Activated T-cell treated with anti-CD3 and anti-CD28 coated beads, Interleukin-2, amount 50 U/mL, for 72 hours (primary cell): ENCODE measurements around the gene JAZF1. TPM values are rescaled to one million over a fixed set of nuclear protein-coding genes. Genes with fewer than 3 reads are reported as not detected.
A peak's percentile ranks its signal among the peaks of the same experiment; 100 is the strongest.

Experiments used
- ATAC-seq, 2 donors: fragments of 150-1000 bp; cut with Tn5 transposase; replicated peaks in 1 of 2; 2 replicates each; pipeline ENCODE4 v1.10.0; 2021; ENCODE audit warnings: moderate library complexity in 2 of 2, mild to moderate bottlenecking in 1 of 2
- DNase-seq, 2 donors: peaks; one replicate each; pipeline ENCODE4 v3.0.0; 2021 to 2022; ENCODE audit warnings: mixed read lengths in 1 of 2
- H3K27ac Mint-ChIP-seq: one replicate; pipeline ENCODE4 v1.8.0; 2022; ENCODE audit warnings: mild to moderate bottlenecking, moderate library complexity, mixed read lengths
- H3K27me3 Mint-ChIP-seq: one replicate; pipeline ENCODE4 v1.8.0; 2022; ENCODE audit warnings: low read depth, mixed read lengths
- H3K36me3 Mint-ChIP-seq, 2 donors: one replicate each; pipeline ENCODE4 v1.8.0; 2022; ENCODE audit warnings: mixed read lengths in 2 of 2, mild to moderate bottlenecking in 1 of 2; ENCODE audit not compliant: insufficient read depth in 2 of 2
- H3K4me1 Mint-ChIP-seq: one replicate; pipeline ENCODE4 v1.8.0; 2022; ENCODE audit warnings: low read depth, mixed read lengths
- H3K4me3 Mint-ChIP-seq, 2 donors: one replicate each; pipeline ENCODE4 v1.8.0; 2022; ENCODE audit warnings: mild to moderate bottlenecking in 2 of 2, mixed read lengths in 2 of 2, moderate library complexity in 2 of 2
- H3K9me3 Mint-ChIP-seq, 2 donors: one replicate each; pipeline ENCODE4 v1.8.0; 2022; ENCODE audit warnings: mixed read lengths in 2 of 2
- total RNA-seq, 2 donors: library from RNA; stranded (reverse); gene quantifications; one replicate each; pipeline ENCODE4 v1.2.3, GENCODE V29; 2022

The JAZF1 gene
- total RNA-seq, 2 donors from 2014 or later = 4.3 to 7.9 TPM

GRCh38 chr7:28155019-28155660, 25.5 kb downstream of the JAZF1 start:
- peak overlapping the region; percentile 46 to 74 for H3K4me3 Mint-ChIP-seq

GRCh38 chr7:28152594-28152993, 28.0 kb downstream of the JAZF1 start:
- H3K27ac Mint-ChIP-seq = peak overlapping the region; percentile 95
- no peak for DNase-seq
- no peak for ATAC-seq
- H3K4me3 Mint-ChIP-seq = peak overlapping the region; percentile 22 to 67
- H3K27me3 Mint-ChIP-seq = peaks cover 33% of the 10 kb centered on the region
- H3K36me3 Mint-ChIP-seq = peaks cover 2% of the 10 kb centered on the region in 2 donors
- peaks cover 2 to 4% of the 10 kb centered on the region in 2 donors for H3K9me3 Mint-ChIP-seq
- H3K4me1 Mint-ChIP-seq = peaks cover 86% of the 10 kb centered on the region

More at GRCh38 chr7:28155019-28155660, 25.5 kb downstream of the JAZF1 start:
- peak; percentile 69 to 71 for ATAC-seq
- peak overlapping the region; percentile 74 for H3K27ac Mint-ChIP-seq
- peaks cover 25% of the 10 kb centered on the region for H3K27me3 Mint-ChIP-seq
- peaks cover 0 to 2% of the 10 kb centered on the region in 2 donors for H3K36me3 Mint-ChIP-seq
- H3K9me3 Mint-ChIP-seq = peaks cover 2 to 4% of the 10 kb centered on the region in 2 donors
- peaks cover 65% of the 10 kb centered on the region for H3K4me1 Mint-ChIP-seq
- DNase-seq = no peak

GRCh38 chr7:28151965-28152364, 28.6 kb downstream of the JAZF1 start:
- Mint-ChIP-seq H3K4me1 (peaks cover 80% of the 10 kb centered on the region), H3K27me3 (peaks cover 26% of the 10 kb centered on the region), H3K4me3 (peak overlapping the region; percentile 22 to 67), H3K36me3 (peaks cover 2% of the 10 kb centered on the region in 2 donors), H3K27ac (peak overlapping the region; percentile 95), H3K9me3 (peaks cover 2 to 4% of the 10 kb centered on the region in 2 donors)
- peak; percentile 71 to 72 for ATAC-seq
- DNase-seq = no peak

- H3K4me3 Mint-ChIP-seq = peak overlapping the region; percentile 31 to 46
- H3K27me3 Mint-ChIP-seq = peaks cover 16% of the 10 kb centered on the region
- ATAC-seq = no peak
- peaks cover 2 to 4% of the 10 kb centered on the region in 2 donors for H3K9me3 Mint-ChIP-seq
- H3K36me3 Mint-ChIP-seq = peaks cover 2 to 4% of the 10 kb centered on the region in 2 donors
- H3K27ac Mint-ChIP-seq = no peak overlapping the region
- peaks cover 55% of the 10 kb centered on the region for H3K4me1 Mint-ChIP-seq
- no peak for DNase-seq
Measured at GRCh38 chr7:28149291-28150101, 31.1 kb downstream of the JAZF1 start.

- Mint-ChIP-seq H3K9me3 (no peaks in the 10 kb centered on the region), H3K4me1 (peaks cover 35% of the 10 kb centered on the region), H3K4me3 (no peak overlapping the region), H3K27me3 (peaks cover 11% of the 10 kb centered on the region), H3K27ac (no peak overlapping the region), H3K36me3 (peaks cover 2% of the 10 kb centered on the region in 2 donors)
- no peak for DNase-seq
- ATAC-seq = no peak
Measured at GRCh38 chr7:28145931-28146330, 34.7 kb downstream of the JAZF1 start.

- no peak overlapping the region for H3K4me3 Mint-ChIP-seq
- no peak overlapping the region for H3K27ac Mint-ChIP-seq
- H3K27me3 Mint-ChIP-seq = peaks cover 8% of the 10 kb centered on the region
- peaks cover 2% of the 10 kb centered on the region in 2 donors for H3K36me3 Mint-ChIP-seq
- no peak for DNase-seq
- H3K9me3 Mint-ChIP-seq = no peaks in the 10 kb centered on the region
- ATAC-seq = no peak
- peaks cover 28% of the 10 kb centered on the region for H3K4me1 Mint-ChIP-seq
Measured at GRCh38 chr7:28145090-28145626, 35.4 kb downstream of the JAZF1 start.

- H3K4me3 Mint-ChIP-seq = no peak overlapping the region
- no peak for DNase-seq
- no peaks in the 10 kb centered on the region for H3K27me3 Mint-ChIP-seq
- no peaks in the 10 kb centered on the region for H3K9me3 Mint-ChIP-seq
- peaks cover 0 to 2% of the 10 kb centered on the region in 2 donors for H3K36me3 Mint-ChIP-seq
- no peak overlapping the region for H3K27ac Mint-ChIP-seq
- ATAC-seq = no peak
- peaks cover 19% of the 10 kb centered on the region for H3K4me1 Mint-ChIP-seq
Measured at GRCh38 chr7:28144266-28144665, 36.3 kb downstream of the JAZF1 start.

GRCh38 chr7:28142650-28143049, 37.9 kb downstream of the JAZF1 start:
- H3K36me3 Mint-ChIP-seq = peaks cover 0 to 2% of the 10 kb centered on the region in 2 donors
- no peak overlapping the region for H3K27ac Mint-ChIP-seq
- no peak for DNase-seq
- no peak overlapping the region for H3K4me3 Mint-ChIP-seq
- no peaks in the 10 kb centered on the region for H3K27me3 Mint-ChIP-seq
- peaks cover 7% of the 10 kb centered on the region for H3K4me1 Mint-ChIP-seq
- no peaks in the 10 kb centered on the region for H3K9me3 Mint-ChIP-seq
- no peak for ATAC-seq

GRCh38 chr7:28140979-28141378, 39.6 kb downstream of the JAZF1 start:
- Mint-ChIP-seq H3K27me3 (no peaks in the 10 kb centered on the region), H3K27ac (no peak overlapping the region), H3K4me1 (peaks cover 7% of the 10 kb centered on the region), H3K4me3 (no peak overlapping the region), H3K9me3 (no peaks in the 10 kb centered on the region), H3K36me3 (peaks cover 0 to 2% of the 10 kb centered on the region in 2 donors)
- DNase-seq (no peak), ATAC-seq (no peak)

- Mint-ChIP-seq H3K4me1 (peaks cover 7% of the 10 kb centered on the region), H3K27ac (no peak overlapping the region), H3K9me3 (no peaks in the 10 kb centered on the region), H3K4me3 (no peak overlapping the region), H3K36me3 (no peaks in the 10 kb centered on the region), H3K27me3 (no peaks in the 10 kb centered on the region)
- ATAC-seq = no peak
- DNase-seq = no peak
Measured at GRCh38 chr7:28138837-28139236, 41.8 kb downstream of the JAZF1 start.

GRCh38 chr7:28137463-28137862, 43.1 kb downstream of the JAZF1 start:
- no peak overlapping the region for H3K27ac Mint-ChIP-seq
- ATAC-seq (no peak), DNase-seq (no peak)
- H3K9me3 Mint-ChIP-seq = no peaks in the 10 kb centered on the region
- no peaks in the 10 kb centered on the region for H3K27me3 Mint-ChIP-seq
- peaks cover 9% of the 10 kb centered on the region for H3K4me1 Mint-ChIP-seq
- no peaks in the 10 kb centered on the region for H3K36me3 Mint-ChIP-seq
- H3K4me3 Mint-ChIP-seq = no peak overlapping the region

GRCh38 chr7:28136885-28137284, 43.7 kb downstream of the JAZF1 start:
- Mint-ChIP-seq H3K27ac (no peak overlapping the region), H3K4me1 (peaks cover 8% of the 10 kb centered on the region), H3K4me3 (no peak overlapping the region), H3K9me3 (no peaks in the 10 kb centered on the region), H3K36me3 (no peaks in the 10 kb centered on the region), H3K27me3 (no peaks in the 10 kb centered on the region)
- ATAC-seq (peak in 1 of 2 donors; percentile 59), DNase-seq (no peak)

GRCh38 chr7:28136420-28136819, 44.2 kb downstream of the JAZF1 start:
- no peaks in the 10 kb centered on the region for H3K27me3 Mint-ChIP-seq
- H3K36me3 Mint-ChIP-seq = peaks cover 0 to 2% of the 10 kb centered on the region in 2 donors
- no peak overlapping the region for H3K27ac Mint-ChIP-seq
- peaks cover 8% of the 10 kb centered on the region for H3K4me1 Mint-ChIP-seq
- ATAC-seq (peak in 1 of 2 donors; percentile 77), DNase-seq (no peak)
- H3K4me3 Mint-ChIP-seq = peak overlapping the region in 1 of 2 donors; percentile 18
- no peaks in the 10 kb centered on the region for H3K9me3 Mint-ChIP-seq
